HepG2 (cell line): Measurements from ENCODE around the gene TTC6. TPM values are rescaled to one million over a fixed set of nuclear protein-coding genes. Genes with fewer than 3 reads are reported as not detected.

Experiments used
- AGO2 ChIP-seq: fragments of 200-400 bp; formaldehyde crosslinking; optimal IDR thresholded peaks from 2 replicates; pipeline ENCODE3; 2017; ENCODE audit warnings: mild to moderate bottlenecking, low read depth, low read length, moderate library complexity
- AHDC1 ChIP-seq: sonication (generic); formaldehyde crosslinking; IDR thresholded peaks from 2 replicates; pipeline ENCODE4 v1.5.1; 2020; ENCODE audit warnings: mild to moderate bottlenecking, missing genetic modification reagents, borderline replicate concordance
- ATAD3A ChIP-seq: sonication (generic); formaldehyde crosslinking; IDR thresholded peaks from 2 replicates; pipeline ENCODE4 v1.4.0; 2020; ENCODE audit warnings: missing genetic modification reagents
- KDM6A ChIP-seq: IDR thresholded peaks from 2 replicates; pipeline ENCODE4 v1.6.1; 2016; ENCODE audit warnings: low read depth
- LBX2 ChIP-seq: sonication (generic); formaldehyde crosslinking; IDR thresholded peaks from 2 replicates; pipeline ENCODE4 v1.5.0; 2020; ENCODE audit warnings: missing genetic modification reagents, mild to moderate bottlenecking, borderline replicate concordance
- NFIB ChIP-seq: sonication (generic); formaldehyde crosslinking; IDR thresholded peaks from 2 replicates; pipeline ENCODE4 v1.9.0; 2021; ENCODE audit warnings: missing genetic modification reagents, mild to moderate bottlenecking, borderline replicate concordance
- NR1H2 ChIP-seq: sonication (generic); formaldehyde crosslinking; IDR thresholded peaks from 2 replicates; pipeline ENCODE4 v1.8.1; 2022; ENCODE audit warnings: low read depth, missing genetic modification reagents, borderline replicate concordance
- TOE1 ChIP-seq: sonication (generic); formaldehyde crosslinking; IDR thresholded peaks from 2 replicates; pipeline ENCODE4 v1.4.0; 2020; ENCODE audit warnings: mild to moderate bottlenecking, missing genetic modification reagents
- polyA plus RNA-seq, 8 experiments: library from polyadenylated mRNA; depleted of rRNA in 3 of 8; stranded (reverse) in 7 of 8; unstranded in 1 of 8; fragments of >200 nt; fragmentation: Illumina TruSeq in 4 of 8; extraction: Trizol in 4 of 8; gene quantifications; 2 replicates each; pipeline versions ENCODE4 v1.2.1 to v1.2.3, GENCODE V29; 2011 to 2016; ENCODE audit warnings: low read depth in 4 of 8, missing spikeins in 1 of 8, mixed read lengths in 1 of 8; ENCODE audit not compliant: insufficient read depth in 1 of 8
- total RNA-seq, 5 experiments: library from RNA; depleted of rRNA; stranded (reverse); fragments of >200 nt; fragmentation: Illumina TruSeq; extraction: Trizol; gene quantifications; 2 replicates each; pipeline ENCODE4 v1.2.3, GENCODE V29; 2016; ENCODE audit warnings: low read depth in 1 of 5
- TF ChIP-seq, protein P1 (sequence below), 2 experiments: IDR thresholded peaks; 2 replicates each; pipeline ENCODE4 v1.6.1; 2011 to 2012; ENCODE audit warnings: low read length in 2 of 2, borderline replicate concordance in 1 of 2, low read depth in 1 of 2, mild to moderate bottlenecking in 1 of 2, moderate library complexity in 1 of 2
- TF ChIP-seq, protein P2 (sequence below): sonication (generic); formaldehyde crosslinking; IDR thresholded peaks from 2 replicates; pipeline ENCODE4 v1.4.0; 2020; ENCODE audit warnings: missing genetic modification reagents

TTC6 gene
- total and polyA plus RNA-seq, 2 of the 13 experiments (the other 11 are each of a cell fraction or from before 2014, with no cell fraction given) = 9.3 to 27.4 TPM

DNA sequence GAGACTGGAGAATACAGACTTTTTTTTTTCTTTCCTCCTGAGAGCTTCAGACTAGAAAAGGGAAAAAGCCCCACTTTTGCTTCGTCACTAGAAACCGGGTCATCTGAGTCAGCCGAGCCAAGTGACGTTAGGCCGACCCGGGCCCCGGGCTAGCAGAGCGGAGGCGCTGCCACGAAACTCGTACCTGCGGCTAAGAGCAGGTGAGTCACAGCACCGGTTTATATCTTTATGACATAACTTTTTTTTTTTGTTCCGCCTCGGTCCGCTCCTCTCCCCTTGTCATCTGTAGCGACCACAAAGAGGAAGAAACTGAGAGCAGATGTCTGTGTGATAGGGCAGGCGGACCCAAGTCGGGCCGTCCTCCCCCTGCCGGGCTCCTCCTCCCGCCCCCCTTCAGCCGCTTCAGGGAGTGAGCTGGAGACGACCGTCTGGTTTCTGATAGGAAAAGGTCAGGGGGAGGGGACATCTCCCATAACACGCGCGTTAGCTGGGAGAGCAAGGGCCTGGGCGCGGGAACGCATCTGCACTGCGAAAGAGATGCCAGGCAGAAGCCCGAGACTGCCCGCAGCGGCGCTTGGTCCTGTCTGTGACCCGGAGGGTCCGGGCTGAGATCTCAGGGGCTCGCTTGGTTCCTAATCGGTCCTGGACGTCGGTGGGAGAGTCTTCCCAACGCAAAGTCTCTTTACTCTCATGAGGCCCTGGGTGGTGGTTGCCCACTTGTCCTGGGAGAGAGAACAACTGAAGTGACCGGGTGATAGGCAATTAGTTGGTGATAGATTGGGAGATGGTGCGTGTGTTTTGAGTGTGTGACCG is 586 bp downstream of the TTC6 start (continued):
- peak; percentile 52; the same call in 1 of the 2 replicates for TF ChIP-seq AHDC1 (CRISPR knock-in tag)
- TF ChIP-seq, protein P1, sequence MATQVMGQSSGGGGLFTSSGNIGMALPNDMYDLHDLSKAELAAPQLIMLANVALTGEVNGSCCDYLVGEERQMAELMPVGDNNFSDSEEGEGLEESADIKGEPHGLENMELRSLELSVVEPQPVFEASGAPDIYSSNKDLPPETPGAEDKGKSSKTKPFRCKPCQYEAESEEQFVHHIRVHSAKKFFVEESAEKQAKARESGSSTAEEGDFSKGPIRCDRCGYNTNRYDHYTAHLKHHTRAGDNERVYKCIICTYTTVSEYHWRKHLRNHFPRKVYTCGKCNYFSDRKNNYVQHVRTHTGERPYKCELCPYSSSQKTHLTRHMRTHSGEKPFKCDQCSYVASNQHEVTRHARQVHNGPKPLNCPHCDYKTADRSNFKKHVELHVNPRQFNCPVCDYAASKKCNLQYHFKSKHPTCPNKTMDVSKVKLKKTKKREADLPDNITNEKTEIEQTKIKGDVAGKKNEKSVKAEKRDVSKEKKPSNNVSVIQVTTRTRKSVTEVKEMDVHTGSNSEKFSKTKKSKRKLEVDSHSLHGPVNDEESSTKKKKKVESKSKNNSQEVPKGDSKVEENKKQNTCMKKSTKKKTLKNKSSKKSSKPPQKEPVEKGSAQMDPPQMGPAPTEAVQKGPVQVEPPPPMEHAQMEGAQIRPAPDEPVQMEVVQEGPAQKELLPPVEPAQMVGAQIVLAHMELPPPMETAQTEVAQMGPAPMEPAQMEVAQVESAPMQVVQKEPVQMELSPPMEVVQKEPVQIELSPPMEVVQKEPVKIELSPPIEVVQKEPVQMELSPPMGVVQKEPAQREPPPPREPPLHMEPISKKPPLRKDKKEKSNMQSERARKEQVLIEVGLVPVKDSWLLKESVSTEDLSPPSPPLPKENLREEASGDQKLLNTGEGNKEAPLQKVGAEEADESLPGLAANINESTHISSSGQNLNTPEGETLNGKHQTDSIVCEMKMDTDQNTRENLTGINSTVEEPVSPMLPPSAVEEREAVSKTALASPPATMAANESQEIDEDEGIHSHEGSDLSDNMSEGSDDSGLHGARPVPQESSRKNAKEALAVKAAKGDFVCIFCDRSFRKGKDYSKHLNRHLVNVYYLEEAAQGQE (IDR thresholded peaks at IDR 0.05; ENCODE audit: borderline replicate concordance in 1 of 2, low read depth in 1 of 2, low read length in 2 of 2) = peak in 1 of 2 experiments; percentile 51; a peak in 1 of 4 replicates
- no peak for TF ChIP-seq NFIB (CRISPR knock-in tag)
- TF ChIP-seq TOE1 = peak; percentile 96
- TF ChIP-seq KDM6A = peak; percentile 43; the same call in 1 of the 2 replicates
- TF ChIP-seq ATAD3A (CRISPR knock-in tag) = no peak
- no peak; the same call in 1 of the 2 replicates for TF ChIP-seq NR1H2 (CRISPR knock-in tag)
- TF ChIP-seq, protein P2, sequence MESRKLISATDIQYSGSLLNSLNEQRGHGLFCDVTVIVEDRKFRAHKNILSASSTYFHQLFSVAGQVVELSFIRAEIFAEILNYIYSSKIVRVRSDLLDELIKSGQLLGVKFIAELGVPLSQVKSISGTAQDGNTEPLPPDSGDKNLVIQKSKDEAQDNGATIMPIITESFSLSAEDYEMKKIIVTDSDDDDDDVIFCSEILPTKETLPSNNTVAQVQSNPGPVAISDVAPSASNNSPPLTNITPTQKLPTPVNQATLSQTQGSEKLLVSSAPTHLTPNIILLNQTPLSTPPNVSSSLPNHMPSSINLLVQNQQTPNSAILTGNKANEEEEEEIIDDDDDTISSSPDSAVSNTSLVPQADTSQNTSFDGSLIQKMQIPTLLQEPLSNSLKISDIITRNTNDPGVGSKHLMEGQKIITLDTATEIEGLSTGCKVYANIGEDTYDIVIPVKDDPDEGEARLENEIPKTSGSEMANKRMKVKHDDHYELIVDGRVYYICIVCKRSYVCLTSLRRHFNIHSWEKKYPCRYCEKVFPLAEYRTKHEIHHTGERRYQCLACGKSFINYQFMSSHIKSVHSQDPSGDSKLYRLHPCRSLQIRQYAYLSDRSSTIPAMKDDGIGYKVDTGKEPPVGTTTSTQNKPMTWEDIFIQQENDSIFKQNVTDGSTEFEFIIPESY = no peak
- no peak for TF ChIP-seq LBX2 (CRISPR knock-in tag)
- peak; percentile 79 for TF ChIP-seq AGO2
